T-helper 1 cell treated with Interleukin-12 subunit alpha and Interleukin-12 subunit beta and Interleukin-4 antibody, amounts not matched to agents 30 μg/mL and 1 μg/mL, for 36 hours (primary cell): ENCODE results near the gene RBMS2.

ENCODE experiments used
- H3K27ac Mint-ChIP-seq: one replicate; pipeline ENCODE4 v1.8.0; 2021; ENCODE audit warnings: mild to moderate bottlenecking, mixed read lengths
- H3K27me3 Mint-ChIP-seq: one replicate; pipeline ENCODE4 v1.8.0; 2021; ENCODE audit warnings: low read depth, mixed read lengths
- H3K36me3 Mint-ChIP-seq: one replicate; pipeline ENCODE4 v1.8.0; 2021; ENCODE audit warnings: low read depth, mixed read lengths
- H3K4me1 Mint-ChIP-seq: one replicate; pipeline ENCODE4 v1.8.0; 2021; ENCODE audit warnings: low read depth, mixed read lengths
- H3K4me3 Mint-ChIP-seq: one replicate; pipeline ENCODE4 v1.8.0; 2021; ENCODE audit warnings: mild to moderate bottlenecking, moderate library complexity, mixed read lengths
- H3K9me3 Mint-ChIP-seq: one replicate; pipeline ENCODE4 v1.8.0; 2021; ENCODE audit warnings: mixed read lengths

RBMS2 gene

GRCh38 chr12:56616244-56616643 lies 94.6 kb downstream of the RBMS2 start:
- H3K4me1 Mint-ChIP-seq: peaks cover 11% of the 10 kb centered on the region
- H3K27me3 Mint-ChIP-seq: no peaks in the 10 kb centered on the region
- H3K27ac Mint-ChIP-seq: no peak overlapping the region
- no peak overlapping the region for H3K4me3 Mint-ChIP-seq
- H3K36me3 Mint-ChIP-seq: peaks cover 59% of the 10 kb centered on the region
- H3K9me3 Mint-ChIP-seq: no peaks in the 10 kb centered on the region

DNA sequence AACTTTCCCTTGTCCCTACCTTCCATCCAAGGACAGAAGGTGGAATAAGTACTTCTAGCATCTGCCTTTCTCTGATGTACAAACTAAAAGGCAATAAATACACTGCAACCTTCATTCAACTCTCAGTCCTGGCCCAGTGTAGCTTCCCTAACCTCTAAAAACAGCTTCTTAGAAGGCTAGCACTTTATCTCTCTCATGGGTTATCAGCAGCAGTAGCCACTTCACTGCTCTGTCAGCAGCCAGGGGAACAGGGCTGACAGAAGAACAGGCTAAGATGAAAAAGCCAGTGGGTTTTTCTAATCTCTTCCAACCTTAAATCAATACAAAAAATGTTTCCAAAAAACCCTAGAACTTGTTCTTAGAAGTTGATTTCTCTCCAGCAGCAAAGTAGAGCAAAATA lies 95.3 kb downstream of the RBMS2 start:
- Mint-ChIP-seq H3K9me3 (no peaks in the 10 kb centered on the region), H3K27me3 (no peaks in the 10 kb centered on the region), H3K36me3 (peaks cover 53% of the 10 kb centered on the region), H3K4me1 (peaks cover 11% of the 10 kb centered on the region), H3K4me3 (no peak overlapping the region), H3K27ac (no peak overlapping the region)

DNA sequence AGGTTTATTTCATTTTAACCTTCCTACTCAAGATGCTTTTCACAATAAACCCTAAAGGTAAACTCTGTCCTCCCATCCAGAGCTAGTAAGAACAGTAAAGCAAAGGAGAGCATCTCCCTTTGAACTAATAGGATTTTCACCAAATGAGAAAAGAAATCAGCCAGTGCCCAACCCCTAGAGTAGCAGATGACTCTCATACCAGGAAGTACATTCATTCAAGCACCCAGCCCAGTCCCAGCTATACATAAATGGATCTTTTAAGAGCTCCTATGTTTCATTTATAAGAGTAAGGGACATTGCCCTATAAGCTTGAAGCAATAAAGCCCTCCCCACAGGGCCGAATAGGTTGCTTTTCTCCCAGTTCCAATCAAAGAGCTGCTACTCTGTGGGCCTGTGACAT lies 100.9 kb downstream of the RBMS2 start:
- no peaks in the 10 kb centered on the region for H3K27me3 Mint-ChIP-seq
- H3K9me3 Mint-ChIP-seq: no peaks in the 10 kb centered on the region
- peaks cover 32% of the 10 kb centered on the region for H3K4me1 Mint-ChIP-seq
- H3K4me3 Mint-ChIP-seq: no peak overlapping the region
- peak overlapping the region; percentile 39 for H3K27ac Mint-ChIP-seq
- H3K36me3 Mint-ChIP-seq: peaks cover 30% of the 10 kb centered on the region

GRCh38 chr12:56626701-56627100 lies 105.1 kb downstream of the RBMS2 start:
- Mint-ChIP-seq H3K27ac (no peak overlapping the region), H3K4me1 (peaks cover 46% of the 10 kb centered on the region), H3K27me3 (no peaks in the 10 kb centered on the region), H3K4me3 (no peak overlapping the region), H3K36me3 (peaks cover 33% of the 10 kb centered on the region), H3K9me3 (no peaks in the 10 kb centered on the region)

GRCh38 chr12:56628671-56629458 lies 107.2 kb downstream of the RBMS2 start:
- Mint-ChIP-seq H3K27me3 (no peaks in the 10 kb centered on the region), H3K4me3 (peak overlapping the region; percentile 88), H3K9me3 (no peaks in the 10 kb centered on the region), H3K36me3 (peaks cover 26% of the 10 kb centered on the region), H3K27ac (peak overlapping the region; percentile 77), H3K4me1 (peaks cover 59% of the 10 kb centered on the region)

- peak overlapping the region; percentile 88 for H3K4me3 Mint-ChIP-seq
- peak overlapping the region; percentile 77 for H3K27ac Mint-ChIP-seq
- H3K36me3 Mint-ChIP-seq: peaks cover 26% of the 10 kb centered on the region
- H3K9me3 Mint-ChIP-seq: no peaks in the 10 kb centered on the region
- H3K27me3 Mint-ChIP-seq: no peaks in the 10 kb centered on the region
- peaks cover 60% of the 10 kb centered on the region for H3K4me1 Mint-ChIP-seq
Observed at GRCh38 chr12:56629459-56630179, 108.0 kb downstream of the RBMS2 start.

DNA sequence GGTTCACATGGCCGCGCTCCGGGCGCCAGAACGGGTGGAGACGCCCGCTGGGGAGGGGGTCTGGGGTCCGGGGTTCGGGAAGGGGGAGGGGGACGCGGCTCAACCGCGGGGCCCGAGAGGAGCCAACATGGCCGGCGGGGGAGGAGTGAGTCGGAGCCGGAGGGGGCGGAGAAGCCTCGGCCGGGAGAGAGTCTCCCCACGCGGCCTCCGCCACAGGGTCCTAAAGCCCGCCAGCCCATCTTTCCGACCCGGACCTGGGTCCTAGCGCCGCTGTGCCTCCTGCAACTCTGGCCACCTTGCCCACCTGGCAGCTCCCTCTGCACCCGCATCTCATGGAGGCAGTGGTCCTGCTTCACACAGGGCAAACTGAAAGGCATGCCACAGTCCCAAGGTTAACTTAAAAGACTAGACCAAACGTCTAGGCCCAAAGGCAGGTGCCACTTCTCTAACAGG lies 108.6 kb downstream of the RBMS2 start, which contains the start of gene BAZ2A:
TSS of gene BAZ2A (minus strand) at position 147 of the 453 bp plus-strand sequence. CDS start 12,796 bp downstream, outside the sequence.
- Mint-ChIP-seq H3K27ac (peak within 1 kb of the TSS; percentile 82), H3K9me3 (no peaks in the 10 kb centered on the region), H3K27me3 (no peaks in the 10 kb centered on the region), H3K36me3 (peaks cover 26% of the 10 kb centered on the region), H3K4me1 (peaks cover 63% of the 10 kb centered on the region), H3K4me3 (peak within 1 kb of the TSS; percentile 88)

- peaks cover 17% of the 10 kb centered on the region for H3K36me3 Mint-ChIP-seq
- peaks cover 64% of the 10 kb centered on the region for H3K4me1 Mint-ChIP-seq
- H3K9me3 Mint-ChIP-seq: no peaks in the 10 kb centered on the region
- peak overlapping the region; percentile 57 for H3K4me3 Mint-ChIP-seq
- H3K27me3 Mint-ChIP-seq: no peaks in the 10 kb centered on the region
- peak overlapping the region; percentile 39 for H3K27ac Mint-ChIP-seq
Observed at GRCh38 chr12:56631790-56632700, 110.4 kb downstream of the RBMS2 start.

- peaks cover 21% of the 10 kb centered on the region for H3K36me3 Mint-ChIP-seq
- H3K4me3 Mint-ChIP-seq: peak overlapping the region; percentile 57
- no peaks in the 10 kb centered on the region for H3K27me3 Mint-ChIP-seq
- no peaks in the 10 kb centered on the region for H3K9me3 Mint-ChIP-seq
- H3K27ac Mint-ChIP-seq: no peak overlapping the region
- peaks cover 70% of the 10 kb centered on the region for H3K4me1 Mint-ChIP-seq
Observed at GRCh38 chr12:56632701-56633467, 111.3 kb downstream of the RBMS2 start.

DNA sequence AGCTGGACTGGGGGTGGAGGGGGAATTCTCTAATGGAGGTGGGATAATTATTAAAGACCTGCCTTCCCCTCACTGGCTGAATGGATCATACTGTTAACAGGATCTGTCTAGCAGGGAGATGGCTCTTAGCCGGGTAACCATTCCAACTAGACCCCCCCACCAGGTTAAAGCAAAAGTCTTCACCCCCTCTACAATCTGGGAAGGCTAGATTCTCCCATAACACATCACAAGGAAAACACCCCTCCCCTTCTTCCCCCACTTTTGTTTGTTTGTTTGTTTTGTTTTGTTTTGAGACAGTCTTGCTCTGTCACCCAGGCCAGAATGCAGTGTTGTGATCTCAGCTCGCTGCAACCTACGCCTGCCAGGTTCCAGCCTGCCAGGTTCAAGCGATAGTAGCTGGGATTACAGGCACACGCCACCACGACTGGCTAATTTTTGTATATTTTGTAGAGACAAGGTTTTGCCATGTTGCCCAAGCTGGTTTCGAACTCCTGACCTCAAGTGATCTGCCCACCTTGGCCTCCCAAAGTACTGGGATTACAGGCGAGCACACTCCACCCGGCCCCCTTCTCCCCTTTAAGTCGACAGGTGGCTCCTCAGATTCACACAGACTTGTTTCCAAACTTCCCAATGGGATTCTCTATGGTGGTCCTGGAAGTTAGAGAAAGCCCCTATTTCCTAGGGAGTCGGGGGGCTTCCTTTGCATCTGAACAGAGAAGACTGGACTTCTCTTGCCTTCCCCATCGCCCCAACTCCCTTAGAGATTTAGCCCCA lies 112.0 kb downstream of the RBMS2 start:
- Mint-ChIP-seq H3K4me3 (peak overlapping the region; percentile 98), H3K36me3 (peaks cover 23% of the 10 kb centered on the region), H3K27me3 (no peaks in the 10 kb centered on the region), H3K9me3 (no peaks in the 10 kb centered on the region), H3K27ac (peak overlapping the region; percentile 86), H3K4me1 (peaks cover 65% of the 10 kb centered on the region)

DNA sequence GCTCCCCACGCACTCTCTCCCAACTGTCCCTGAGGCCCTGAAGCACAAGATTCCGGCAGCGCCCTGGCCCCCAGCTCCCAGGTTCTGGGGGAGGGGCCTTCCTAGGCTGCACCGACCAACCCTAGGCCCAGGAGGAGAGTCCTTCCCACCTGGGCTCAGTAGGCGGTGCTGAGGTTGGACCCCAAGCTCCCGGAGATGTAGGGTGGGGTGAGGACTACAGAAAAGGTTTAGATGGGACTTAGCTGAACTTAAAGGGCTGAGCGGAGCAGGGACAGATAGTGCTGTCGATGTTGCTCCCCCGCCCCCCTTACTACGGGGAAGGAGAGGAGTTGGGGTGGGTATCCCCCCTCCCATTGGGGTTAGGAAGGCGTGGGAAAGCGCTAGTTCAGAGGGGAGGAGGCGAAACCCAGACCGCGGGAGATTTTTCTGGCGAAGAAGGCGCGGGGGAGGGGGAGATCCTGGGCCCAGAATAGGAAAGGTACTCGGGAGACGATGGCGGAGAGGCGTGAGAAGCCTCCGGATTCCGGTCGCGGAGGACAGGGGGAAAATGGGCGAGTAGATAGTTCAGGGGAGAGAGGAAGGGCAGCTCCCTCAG lies 112.7 kb downstream of the RBMS2 start:
- H3K27ac Mint-ChIP-seq: peak overlapping the region; percentile 86
- peak overlapping the region; percentile 98 for H3K4me3 Mint-ChIP-seq
- no peaks in the 10 kb centered on the region for H3K27me3 Mint-ChIP-seq
- peaks cover 67% of the 10 kb centered on the region for H3K4me1 Mint-ChIP-seq
- no peaks in the 10 kb centered on the region for H3K9me3 Mint-ChIP-seq
- peaks cover 24% of the 10 kb centered on the region for H3K36me3 Mint-ChIP-seq

DNA sequence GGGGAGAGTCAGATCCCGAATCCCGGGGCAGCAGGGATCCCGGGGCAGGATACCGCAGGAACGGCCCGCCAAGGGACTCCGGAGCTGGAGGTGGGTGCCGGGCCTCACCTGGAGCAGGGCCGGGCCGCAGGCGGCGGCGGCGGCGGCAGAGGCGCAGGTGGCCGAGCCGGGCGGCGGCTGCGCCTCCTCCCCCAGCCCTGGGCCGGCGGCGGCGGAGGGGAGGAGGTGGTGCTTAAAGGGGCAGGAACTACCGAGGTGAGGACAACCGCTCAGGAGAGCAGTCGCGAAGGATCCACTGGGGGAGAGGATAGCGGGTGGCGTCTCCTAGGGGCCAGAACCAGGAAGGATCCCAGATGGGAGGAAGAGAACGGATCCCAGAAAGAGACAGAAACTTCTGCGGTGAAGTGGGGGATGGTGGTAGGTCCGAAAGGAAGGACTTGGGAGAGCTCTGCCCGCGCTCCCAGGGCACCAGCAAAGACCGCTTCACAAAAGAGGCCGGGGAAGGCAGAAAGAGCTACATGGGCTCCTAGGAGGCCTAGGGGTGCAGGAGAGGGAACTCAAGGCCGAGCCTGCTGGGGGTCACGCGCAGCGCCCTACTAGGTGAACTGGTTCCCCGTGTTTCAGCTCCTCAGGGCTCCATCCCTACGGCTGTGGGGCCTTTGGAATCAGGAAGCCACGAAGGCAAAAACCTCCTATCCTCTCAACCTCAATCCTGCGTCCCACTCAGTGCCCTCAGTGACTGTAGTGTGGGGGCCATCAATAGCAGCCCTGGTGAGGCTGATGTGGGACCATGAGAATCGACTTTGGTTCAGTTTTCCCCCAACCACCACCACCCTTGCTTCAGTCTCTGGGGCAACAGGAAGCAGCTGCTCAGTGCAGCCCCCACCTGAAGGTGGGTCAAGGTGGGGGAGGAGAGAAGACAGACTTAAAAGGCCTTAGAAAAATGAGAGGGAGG lies 113.5 kb downstream of the RBMS2 start:
- peaks cover 28% of the 10 kb centered on the region for H3K36me3 Mint-ChIP-seq
- no peaks in the 10 kb centered on the region for H3K27me3 Mint-ChIP-seq

More for the DNA sequence above, 113.5 kb downstream of the RBMS2 start:
- Mint-ChIP-seq H3K27ac (peak overlapping the region; percentile 97), H3K9me3 (no peaks in the 10 kb centered on the region), H3K4me3 (peak overlapping the region; percentile 98), H3K4me1 (peaks cover 67% of the 10 kb centered on the region)
